Brain microvascular endothelial cell (primary cell): ENCODE measurements around the gene HS3ST2.
A peak's percentile ranks its signal among the peaks of the same experiment; 100 is the strongest.

Source experiments
- DNase-seq: peaks from one replicate; pipeline ENCODE4 v3.0.0-alpha.2; 2020
- H3K27ac ChIP-seq: fragments of 250-450 bp; sonication (Bioruptor Pico); 2 replicates; pipeline ENCODE4 v1.5.1; 2020; ENCODE audit warnings: mild to moderate bottlenecking, moderate library complexity
- H3K27me3 ChIP-seq: fragments of 250-450 bp; sonication (Bioruptor Pico); replicated peaks from 2 replicates; pipeline ENCODE4 v1.5.1; 2020; ENCODE audit warnings: mild to moderate bottlenecking
- H3K36me3 ChIP-seq: fragments of 250-450 bp; sonication (Bioruptor Pico); replicated peaks from 2 replicates; pipeline ENCODE4 v1.5.1; 2020; ENCODE audit warnings: mild to moderate bottlenecking
- H3K4me3 ChIP-seq: 2 replicates; pipeline ENCODE4 v1.5.1; 2011; ENCODE audit warnings: low read depth, mild to moderate bottlenecking, control low read depth, low read length, moderate library complexity
- CTCF ChIP-seq: IDR thresholded peaks from 2 replicates; pipeline ENCODE4 v1.5.1; 2011; ENCODE audit warnings: low read depth, mild to moderate bottlenecking, moderate library complexity, low read length, control low read depth, inconsistent platforms; ENCODE audit errors: missing control alignments
- in situ Hi-C: cut with HindIII; loops from 2 replicates; pipeline ENCODE4 v1.10.0; 2017; ENCODE audit warnings: low sequenced_read_pairs, low pct_ligation_motif_present

The HS3ST2 gene

GRCh38 chr16:22948058-22948602 lies 134.2 kb downstream of the HS3ST2 start:
- no peak overlapping the region for H3K4me3 ChIP-seq

GRCh38 chr16:22948603-22949368 lies 134.8 kb downstream of the HS3ST2 start:
- Histone ChIP-seq H3K27me3 (peaks cover 4% of the 10 kb centered on the region), H3K4me3 (no peak overlapping the region), H3K36me3 (no peaks in the 10 kb centered on the region), H3K27ac (no peak overlapping the region)
- peak; percentile 76 for TF ChIP-seq CTCF
- DNase-seq = peak; percentile 43
- in situ Hi-C loops = no loop called here

More at GRCh38 chr16:22948058-22948602, 134.2 kb downstream of the HS3ST2 start:
- no peak for DNase-seq
- in situ Hi-C loops = no loop called here
- Histone ChIP-seq H3K27me3 (peaks cover 4% of the 10 kb centered on the region), H3K36me3 (no peaks in the 10 kb centered on the region), H3K27ac (no peak overlapping the region)
- no peak for TF ChIP-seq CTCF

GRCh38 chr16:22955461-22956070 lies 141.6 kb downstream of the HS3ST2 start:
- Histone ChIP-seq H3K27ac (no peak overlapping the region), H3K36me3 (no peaks in the 10 kb centered on the region), H3K4me3 (no peak overlapping the region), H3K27me3 (no peaks in the 10 kb centered on the region)
- DNase-seq = no peak
- TF ChIP-seq CTCF = no peak
- in situ Hi-C loops = no loop called here

GRCh38 chr16:22961206-22961605 lies 147.2 kb downstream of the HS3ST2 start:
- no peak overlapping the region for H3K4me3 ChIP-seq
- H3K36me3 ChIP-seq = no peaks in the 10 kb centered on the region
- no peak overlapping the region for H3K27ac ChIP-seq
- no peak for DNase-seq
- no peak for TF ChIP-seq CTCF
- no peaks in the 10 kb centered on the region for H3K27me3 ChIP-seq
- in situ Hi-C loops = no loop called here

- no peak for TF ChIP-seq CTCF
- no peaks in the 10 kb centered on the region for H3K36me3 ChIP-seq
- H3K27ac ChIP-seq = no peak overlapping the region
- no peaks in the 10 kb centered on the region for H3K27me3 ChIP-seq
- DNase-seq = no peak
- in situ Hi-C loops = no loop called here
- no peak overlapping the region for H3K4me3 ChIP-seq
Observed at GRCh38 chr16:22962905-22963304, 148.9 kb downstream of the HS3ST2 start.
